Ishikawa (cell line): Measurements from ENCODE around the gene CTDP1.

ENCODE experiments used
- CEBPB ChIP-seq: IDR thresholded peaks from 2 replicates; pipeline ENCODE4 v1.6.1; 2012
- EGR1 ChIP-seq: IDR thresholded peaks from 2 replicates; pipeline ENCODE4 v1.6.1; 2012
- EP300 ChIP-seq: IDR thresholded peaks from 2 replicates; pipeline ENCODE4 v1.6.1; 2012; ENCODE audit warnings: borderline replicate concordance
- MAX ChIP-seq: IDR thresholded peaks from 2 replicates; pipeline ENCODE4 v1.6.1; 2012
- NFIC ChIP-seq: IDR thresholded peaks from 2 replicates; pipeline ENCODE4 v1.6.1; 2012
- RAD21 ChIP-seq: IDR thresholded peaks from 2 replicates; pipeline ENCODE4 v1.6.1; 2012; ENCODE audit warnings: low read depth
- REST ChIP-seq: IDR thresholded peaks from 2 replicates; pipeline ENCODE4 v1.6.1; 2012; ENCODE audit warnings: low read depth, mild to moderate bottlenecking
- TAF1 ChIP-seq: IDR thresholded peaks from 2 replicates; pipeline ENCODE4 v1.6.1; 2012; ENCODE audit warnings: low read depth, mild to moderate bottlenecking
- USF1 ChIP-seq: IDR thresholded peaks from 2 replicates; pipeline ENCODE4 v1.6.1; 2012
- YY1 ChIP-seq: IDR thresholded peaks from 2 replicates; pipeline ENCODE4 v1.6.1; 2012; ENCODE audit warnings: low read depth

- TF ChIP-seq REST = no peak
- no peak for TF ChIP-seq MAX
- TF ChIP-seq EGR1 = no peak
- TF ChIP-seq USF1 = no peak
- TF ChIP-seq RAD21 = no peak
- TF ChIP-seq EP300 = no peak
- no peak for TF ChIP-seq NFIC
- no peak for TF ChIP-seq TAF1
- no peak for TF ChIP-seq CEBPB
- no peak for TF ChIP-seq YY1
Observed at GRCh38 chr18:79786786-79787526, 107.4 kb downstream of the CTDP1 start.
